H9 (cell line): Measurements from ENCODE around the gene KIF9. TPM values are rescaled to one million over a fixed set of nuclear protein-coding genes. Genes with fewer than 3 reads are reported as not detected.

Experiments used
- DNase-seq: peaks from one replicate; pipeline ENCODE4 v3.0.0-alpha.2; 2017
- H2AFZ ChIP-seq: one replicate; pipeline ENCODE4 v1.6.1; 2013; ENCODE audit warnings: mild to moderate bottlenecking, low read length, control low read depth, moderate library complexity
- H2AK5ac ChIP-seq: 2 replicates; pipeline ENCODE4 v1.6.1; 2013; ENCODE audit warnings: low read length, control low read depth, mixed read lengths; ENCODE audit not compliant: insufficient read length
- H2BK120ac ChIP-seq: one replicate; pipeline ENCODE4 v1.6.1; 2013; ENCODE audit warnings: low read depth, mild to moderate bottlenecking, low read length, control low read depth, inconsistent platforms; ENCODE audit not compliant: poor library complexity, severe bottlenecking
- H2BK12ac ChIP-seq: 2 replicates; pipeline ENCODE4 v1.6.1; 2013; ENCODE audit warnings: low read length, control low read depth, mixed read lengths, low read depth; ENCODE audit not compliant: insufficient read length
- H2BK15ac ChIP-seq: 2 replicates; pipeline ENCODE4 v1.6.1; 2013; ENCODE audit warnings: low read depth, low read length, control low read depth
- H2BK20ac ChIP-seq: one replicate; pipeline ENCODE4 v1.6.1; 2013; ENCODE audit warnings: low read depth, mild to moderate bottlenecking, low read length, control low read depth, inconsistent platforms; ENCODE audit not compliant: poor library complexity, severe bottlenecking
- H2BK5ac ChIP-seq: 2 replicates; pipeline ENCODE4 v1.6.1; 2013; ENCODE audit warnings: low read length, control low read depth, mixed read lengths; ENCODE audit not compliant: insufficient read length
- H3K14ac ChIP-seq: 2 replicates; pipeline ENCODE4 v1.6.1; 2013; ENCODE audit warnings: low read length, control low read depth; ENCODE audit not compliant: insufficient read depth
- H3K18ac ChIP-seq: 2 replicates; pipeline ENCODE4 v1.6.1; 2013; ENCODE audit warnings: low read depth, mild to moderate bottlenecking, mixed read lengths, low read length, control low read depth; ENCODE audit not compliant: insufficient read length
- H3K23ac ChIP-seq: 2 replicates; pipeline ENCODE4 v1.6.1; 2013; ENCODE audit warnings: low read length, control low read depth, mixed read lengths, low read depth; ENCODE audit not compliant: insufficient read length
- H3K23me2 ChIP-seq: 2 replicates; pipeline ENCODE4 v1.6.1; 2013; ENCODE audit warnings: low read depth, mild to moderate bottlenecking, mixed read lengths, low read length, control low read depth; ENCODE audit not compliant: insufficient read length, poor library complexity, severe bottlenecking
- H3K27ac ChIP-seq: 2 replicates; pipeline ENCODE4 v1.5.1; 2013; ENCODE audit warnings: low read length, control low read depth, mixed read lengths, low read depth; ENCODE audit not compliant: insufficient read length
- H3K27me3 ChIP-seq: 2 replicates; pipeline ENCODE4 v1.6.1; 2013; ENCODE audit warnings: low read length, control low read depth, inconsistent platforms; ENCODE audit not compliant: insufficient read depth
- H3K4ac ChIP-seq: 2 replicates; pipeline ENCODE4 v1.6.1; 2013; ENCODE audit warnings: low read depth, mild to moderate bottlenecking, control low read depth, inconsistent platforms, low read length, moderate library complexity
- H3K4me1 ChIP-seq: 2 replicates; pipeline ENCODE4 v1.6.1; 2013; ENCODE audit warnings: low read length, control low read depth, inconsistent platforms; ENCODE audit not compliant: insufficient read depth
- H3K4me2 ChIP-seq: 2 replicates; pipeline ENCODE4 v1.6.1; 2013; ENCODE audit warnings: low read length, control low read depth, mixed read lengths; ENCODE audit not compliant: insufficient read length, insufficient read depth
- H3K56ac ChIP-seq: 2 replicates; pipeline ENCODE4 v1.6.1; 2013; ENCODE audit warnings: low read depth, mild to moderate bottlenecking, mixed read lengths, low read length, control low read depth; ENCODE audit not compliant: insufficient read length
- H3K79me1 ChIP-seq: 2 replicates; pipeline ENCODE4 v1.6.1; 2013; ENCODE audit warnings: low read depth, mild to moderate bottlenecking, moderate library complexity, low read length, control low read depth, inconsistent platforms; ENCODE audit not compliant: insufficient read depth, poor library complexity, severe bottlenecking
- H3K79me2 ChIP-seq: 2 replicates; pipeline ENCODE4 v1.6.1; 2013; ENCODE audit warnings: low read length, control low read depth, inconsistent platforms; ENCODE audit not compliant: insufficient read depth
- H3K9ac ChIP-seq: 2 replicates; pipeline ENCODE4 v1.6.1; 2013; ENCODE audit warnings: low read length, control low read depth, mixed read lengths; ENCODE audit not compliant: insufficient read length; ENCODE audit errors: extremely low read depth
- H3K9me3 ChIP-seq: one replicate; pipeline ENCODE4 v1.6.1; 2013; ENCODE audit warnings: low read depth, low read length, inconsistent platforms; ENCODE audit not compliant: control insufficient read depth
- H3T11ph ChIP-seq: one replicate; pipeline ENCODE4 v1.6.1; 2013; ENCODE audit warnings: mild to moderate bottlenecking, low read length, control low read depth, inconsistent platforms
- H4K20me1 ChIP-seq: one replicate; pipeline ENCODE4 v1.6.1; 2013; ENCODE audit not compliant: control insufficient read depth, insufficient read length, insufficient read depth
- H4K5ac ChIP-seq: 2 replicates; pipeline ENCODE4 v1.6.1; 2013; ENCODE audit warnings: low read depth, mild to moderate bottlenecking, mixed read lengths, low read length, control low read depth; ENCODE audit not compliant: insufficient read length
- H4K8ac ChIP-seq: replicated peaks from 2 replicates; pipeline ENCODE4 v1.6.1; 2013; ENCODE audit warnings: low read length, control low read depth, mixed read lengths, low read depth; ENCODE audit not compliant: insufficient read length
- H4K91ac ChIP-seq: 2 replicates; pipeline ENCODE4 v1.6.1; 2013; ENCODE audit warnings: low read depth, mild to moderate bottlenecking, moderate library complexity, mixed read lengths, low read length, control low read depth; ENCODE audit not compliant: insufficient read length
- H3K27ac Mint-ChIP-seq, 3 experiments: 2 replicates in 2 of 3; 3 replicates in 1 of 3; pipeline ENCODE4 v1.8.0; 2020 to 2021; ENCODE audit warnings: mixed read lengths in 3 of 3, mild to moderate bottlenecking in 1 of 3, moderate library complexity in 1 of 3
- H3K27me3 Mint-ChIP-seq: 2 replicates; pipeline ENCODE4 v1.8.0; 2021; ENCODE audit warnings: low read depth, mild to moderate bottlenecking, moderate library complexity, mixed read lengths
- H3K36me3 Mint-ChIP-seq, 3 experiments: 2 replicates in 2 of 3; 3 replicates in 1 of 3; pipeline ENCODE4 v1.8.0; 2020 to 2021; ENCODE audit warnings: low read depth in 3 of 3, mixed read lengths in 3 of 3; ENCODE audit not compliant: insufficient read depth in 1 of 3
- H3K4me1 Mint-ChIP-seq, 2 experiments: 2 replicates each; pipeline ENCODE4 v1.8.0; 2020; ENCODE audit warnings: mixed read lengths in 2 of 2
- H3K4me3 Mint-ChIP-seq, 2 experiments: 2 replicates in 1 of 2; 3 replicates in 1 of 2; pipeline ENCODE4 v1.8.0; 2020 to 2021; ENCODE audit warnings: mild to moderate bottlenecking in 2 of 2, mixed read lengths in 2 of 2, moderate library complexity in 1 of 2
- H3K9me3 Mint-ChIP-seq, 2 experiments: 2 replicates in 1 of 2; 3 replicates in 1 of 2; pipeline ENCODE4 v1.8.0; 2020; ENCODE audit warnings: mild to moderate bottlenecking in 2 of 2, mixed read lengths in 2 of 2, moderate library complexity in 1 of 2
- WGBS: extraction: QIAGEN DNeasy Blood & Tissue Kit; methylation state at CpG from one replicate; pipeline ENCODE4 v1.1.7; 2013; ENCODE audit warnings: missing lambda C conversion rate, low lambda C conversion rate, mixed read lengths; ENCODE audit not compliant: insufficient read length; ENCODE audit errors: extremely low coverage; 5-methylcytosine and 5-hydroxymethylcytosine counted together
- total RNA-seq: library from RNA; stranded (reverse); gene quantifications from 2 replicates; pipeline ENCODE4 v1.2.1, GENCODE V29; 2021
- TF ChIP-seq, protein P1 (sequence below): fragments of 200-600 bp; sonication (generic); conservative IDR thresholded peaks from 3 replicates; pipeline ENCODE4 v1.8.0; 2021; ENCODE audit warnings: antibody characterized with exemption, mild to moderate bottlenecking

KIF9 gene
- total RNA-seq, 1 experiment from 2014 or later = 8.4 TPM

DNA sequence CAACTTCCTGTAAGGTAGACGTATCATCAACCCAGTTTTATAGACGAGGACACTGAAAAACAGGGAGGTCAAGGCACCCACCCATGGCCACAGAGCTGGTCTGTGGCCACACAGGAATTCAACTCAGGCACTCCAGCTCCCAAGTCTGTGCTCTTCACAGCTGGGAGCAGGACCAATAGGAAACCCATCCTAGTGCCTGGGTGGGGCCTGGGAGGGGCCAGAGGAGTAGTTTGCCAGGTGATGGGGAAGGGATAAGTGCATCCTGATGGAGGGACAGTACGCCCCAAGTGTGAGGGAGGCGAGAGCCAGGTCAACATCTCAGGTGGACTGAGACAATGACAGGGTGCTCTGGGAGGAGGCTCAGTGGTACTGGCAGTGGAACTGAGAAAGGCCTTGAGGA lies 22.0 kb downstream of the KIF9 start:
- H2AFZ ChIP-seq = no peak overlapping the region
- H3K27ac Mint-ChIP-seq = peak overlapping the region; percentile 30 to 89 (median 88); a peak in 5 of 7 replicates
- TF ChIP-seq, protein P1, sequence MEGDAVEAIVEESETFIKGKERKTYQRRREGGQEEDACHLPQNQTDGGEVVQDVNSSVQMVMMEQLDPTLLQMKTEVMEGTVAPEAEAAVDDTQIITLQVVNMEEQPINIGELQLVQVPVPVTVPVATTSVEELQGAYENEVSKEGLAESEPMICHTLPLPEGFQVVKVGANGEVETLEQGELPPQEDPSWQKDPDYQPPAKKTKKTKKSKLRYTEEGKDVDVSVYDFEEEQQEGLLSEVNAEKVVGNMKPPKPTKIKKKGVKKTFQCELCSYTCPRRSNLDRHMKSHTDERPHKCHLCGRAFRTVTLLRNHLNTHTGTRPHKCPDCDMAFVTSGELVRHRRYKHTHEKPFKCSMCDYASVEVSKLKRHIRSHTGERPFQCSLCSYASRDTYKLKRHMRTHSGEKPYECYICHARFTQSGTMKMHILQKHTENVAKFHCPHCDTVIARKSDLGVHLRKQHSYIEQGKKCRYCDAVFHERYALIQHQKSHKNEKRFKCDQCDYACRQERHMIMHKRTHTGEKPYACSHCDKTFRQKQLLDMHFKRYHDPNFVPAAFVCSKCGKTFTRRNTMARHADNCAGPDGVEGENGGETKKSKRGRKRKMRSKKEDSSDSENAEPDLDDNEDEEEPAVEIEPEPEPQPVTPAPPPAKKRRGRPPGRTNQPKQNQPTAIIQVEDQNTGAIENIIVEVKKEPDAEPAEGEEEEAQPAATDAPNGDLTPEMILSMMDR = no peak
- no peaks in the 10 kb centered on the region for H4K20me1 ChIP-seq
- H3K4me1 Mint-ChIP-seq = peaks cover 35 to 39% of the 10 kb centered on the region in 2 experiments
- H3K27me3 Mint-ChIP-seq = no peaks in the 10 kb centered on the region; the same call in 1 of the 2 replicates
- no peak overlapping the region for H3K4ac ChIP-seq
- no CpG with 5 or more reads among the region's 4 CpGs for WGBS
- no peak overlapping the region for H3K9ac ChIP-seq
- no peak overlapping the region for H2BK15ac ChIP-seq
- H3K4me2 ChIP-seq = no peak overlapping the region
- no peak overlapping the region for H3T11ph ChIP-seq
- H3K27me3 ChIP-seq = no peaks in the 10 kb centered on the region
- H4K5ac ChIP-seq = no peak overlapping the region
- H3K14ac ChIP-seq = no peak overlapping the region
- no peaks in the 10 kb centered on the region for H3K79me1 ChIP-seq
- H3K79me2 ChIP-seq = no peaks in the 10 kb centered on the region
- no peaks in the 10 kb centered on the region for H3K36me3 Mint-ChIP-seq
- H3K9me3 Mint-ChIP-seq = no peaks in the 10 kb centered on the region; a peak in 1 of 5 replicates
- no peak overlapping the region for H2BK5ac ChIP-seq
- H3K23ac ChIP-seq = no peak overlapping the region
- H3K4me3 Mint-ChIP-seq = no peak overlapping the region
- no peaks in the 10 kb centered on the region for H3K9me3 ChIP-seq
- no peak overlapping the region for H4K8ac ChIP-seq
- no peak overlapping the region for H2BK12ac ChIP-seq
- H3K18ac ChIP-seq = no peak overlapping the region
- H3K27ac ChIP-seq = no peak overlapping the region
- no peak overlapping the region for H2BK20ac ChIP-seq
- no peaks in the 10 kb centered on the region for H3K4me1 ChIP-seq
- no peak overlapping the region for H4K91ac ChIP-seq
- DNase-seq = peak; percentile 68
- H2BK120ac ChIP-seq = no peak overlapping the region
- H3K23me2 ChIP-seq = no peaks in the 10 kb centered on the region
- no peak overlapping the region for H2AK5ac ChIP-seq
- no peak overlapping the region for H3K56ac ChIP-seq
